ENCODE measurements around the gene MRPL47. TPM values are rescaled to one million over a fixed set of nuclear protein-coding genes. Genes with fewer than 3 reads are reported as not detected.

MRPL47 gene
- 34.9 to 40.4 TPM (median 35.5 TPM) in 5 replicates for total RNA-seq (2022; extraction: Qiagen RNA extraction)

GRCh38 chr3:179604321-179605078 lies at the start of gene MRPL47, which contains the start of gene NDUFB5:
TSS of gene MRPL47 (minus strand) at chr3:179604638. CDS start at chr3:179604624, 14 bp downstream.
TSS of gene NDUFB5 (plus strand) at chr3:179604794. CDS start at chr3:179604816, 22 bp downstream.

DNA sequence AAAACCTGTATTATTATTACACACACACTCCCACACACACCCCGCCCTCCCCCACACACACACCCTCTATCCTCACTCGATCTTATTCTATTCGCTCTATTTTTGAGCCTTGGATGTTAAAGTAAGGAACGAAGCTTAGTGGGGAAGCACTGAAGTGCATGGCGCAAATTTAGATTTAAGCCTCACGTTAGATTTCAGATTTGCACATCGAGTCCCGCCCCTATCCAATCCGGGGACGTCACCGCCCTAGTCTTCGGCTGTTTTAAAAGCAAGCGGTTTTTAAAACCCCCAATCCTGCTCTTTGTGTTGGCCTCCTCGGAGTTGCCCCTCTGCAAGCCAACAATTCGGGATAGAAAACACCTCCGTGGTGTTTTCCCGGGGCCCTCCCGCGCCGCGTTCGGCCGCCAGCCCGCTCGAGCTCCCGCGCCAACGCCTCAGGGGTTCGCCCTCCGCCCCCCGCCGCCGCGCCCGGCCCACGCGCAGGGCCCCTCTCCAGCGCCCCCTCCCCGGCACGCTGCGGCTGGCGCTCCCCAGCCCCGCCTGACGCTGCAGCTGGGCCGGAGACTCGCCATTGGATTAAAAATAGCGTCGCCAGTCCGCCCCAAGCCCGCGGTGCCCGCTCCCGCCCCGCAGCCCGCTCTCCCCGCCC lies 48.1 kb upstream of the MRPL47 start, which contains the start of gene USP13:
Gene USP13, plus strand, starts transcription at position 594 of the 649 bp plus-strand sequence. CDS start 186 bp downstream, outside the sequence.

DNA sequence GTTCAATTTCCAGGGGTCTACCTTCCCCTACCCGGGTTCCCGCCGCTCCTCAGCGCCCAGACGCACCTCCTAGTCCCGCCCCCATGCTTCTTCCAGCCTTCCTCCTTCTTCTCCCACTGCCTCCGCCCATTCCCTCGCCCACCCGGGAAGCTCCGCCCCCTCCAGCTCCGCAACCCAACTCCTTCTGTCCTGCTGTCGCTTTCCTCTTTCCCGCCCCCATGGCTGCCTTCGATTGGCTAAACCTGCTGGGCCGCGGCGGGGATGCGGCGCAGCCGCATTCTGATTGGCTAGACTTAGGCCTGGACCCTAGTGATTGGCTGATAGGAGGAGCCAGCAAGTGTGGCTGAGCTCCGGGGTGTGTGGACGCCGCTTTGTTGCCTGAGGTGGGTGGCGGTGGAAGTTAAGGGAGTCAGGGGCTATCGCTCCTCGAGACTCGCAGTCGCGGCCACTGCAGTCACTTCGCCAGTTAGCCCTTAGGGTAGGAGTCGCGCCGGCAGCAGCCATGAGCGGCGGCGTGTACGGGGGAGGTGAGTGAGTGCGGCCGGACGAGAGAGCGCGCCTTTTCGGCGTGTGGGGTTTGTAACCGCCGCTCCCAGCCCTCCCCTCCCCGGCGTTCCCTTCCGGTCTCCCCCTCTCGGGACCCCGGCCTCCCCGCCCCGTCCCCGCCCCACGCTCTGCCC lies 41.7 kb downstream of the MRPL47 start, which contains the start of gene ACTL6A:
Gene ACTL6A, plus strand, starts transcription at position 336 of the 680 bp plus-strand sequence. Its CDS starts 167 bp downstream, at position 503.

Other genes starting within 250 kb of the MRPL47 start
- gene GNB4, start 153.2 kb downstream of the MRPL47 start, total RNA-seq (2022; extraction: Qiagen RNA extraction), result 12.4 to 17.2 TPM (median 16.2 TPM) in 5 replicates
- 48.3 to 72.6 TPM (median 50.6 TPM) in 5 replicates for gene ACTL6A, start 41.7 kb downstream of the MRPL47 start, total RNA-seq (2022; extraction: Qiagen RNA extraction)
- gene NDUFB5, start 156 bp upstream of the MRPL47 start, total RNA-seq (2022; extraction: Qiagen RNA extraction), result 48.0 to 53.0 TPM (median 48.8 TPM) in 5 replicates
- 7.7 to 12.5 TPM (median 9.9 TPM) in 5 replicates for gene USP13, start 48.4 kb upstream of the MRPL47 start, total RNA-seq (2022; extraction: Qiagen RNA extraction)

All from A549 treated with AZD2906 at 1 μM for 4 hours (cell line).